MG63 (cell line): ENCODE measurements around the gene PCDHGA4. TPM values are rescaled to one million over a fixed set of nuclear protein-coding genes. Genes with fewer than 3 reads are reported as not detected.
"Not testable (repeated sequence)": the region's sequence is repeated elsewhere in the genome, so short reads cannot be mapped to it uniquely, and the experiment has no call there.

Experiments used
- DNase-seq: peaks from one replicate; pipeline ENCODE4 v3.0.0-alpha.2; 2020
- H3K27me3 ChIP-seq: fragments of 250-450 bp; sonication (Bioruptor Pico); 2 replicates; pipeline ENCODE4 v1.5.1; 2020; ENCODE audit warnings: mild to moderate bottlenecking, moderate library complexity
- H3K36me3 ChIP-seq: fragments of 250-450 bp; sonication (Bioruptor Pico); 2 replicates; pipeline ENCODE4 v1.5.1; 2020; ENCODE audit warnings: mild to moderate bottlenecking, moderate library complexity
- H3K4me3 ChIP-seq: fragments of 250-450 bp; sonication (Bioruptor Pico); 2 replicates; pipeline ENCODE4 v1.5.1; 2020; ENCODE audit warnings: mild to moderate bottlenecking, moderate library complexity
- H3K9me3 ChIP-seq: fragments of 250-450 bp; sonication (Bioruptor Pico); 2 replicates; pipeline ENCODE4 v1.5.1; 2020; ENCODE audit warnings: mild to moderate bottlenecking, moderate library complexity
- total RNA-seq: library from RNA; depleted of rRNA; stranded (reverse); fragments of >200 nt; shearing (Covaris generic); gene quantifications from 2 replicates; pipeline ENCODE4 v1.2.3, GENCODE V29; 2014; ENCODE audit warnings: low replicate concordance; rRNA removed

The PCDHGA4 gene
- total RNA-seq, result 0.23 and 0.44 TPM in 2 replicates

DNA sequence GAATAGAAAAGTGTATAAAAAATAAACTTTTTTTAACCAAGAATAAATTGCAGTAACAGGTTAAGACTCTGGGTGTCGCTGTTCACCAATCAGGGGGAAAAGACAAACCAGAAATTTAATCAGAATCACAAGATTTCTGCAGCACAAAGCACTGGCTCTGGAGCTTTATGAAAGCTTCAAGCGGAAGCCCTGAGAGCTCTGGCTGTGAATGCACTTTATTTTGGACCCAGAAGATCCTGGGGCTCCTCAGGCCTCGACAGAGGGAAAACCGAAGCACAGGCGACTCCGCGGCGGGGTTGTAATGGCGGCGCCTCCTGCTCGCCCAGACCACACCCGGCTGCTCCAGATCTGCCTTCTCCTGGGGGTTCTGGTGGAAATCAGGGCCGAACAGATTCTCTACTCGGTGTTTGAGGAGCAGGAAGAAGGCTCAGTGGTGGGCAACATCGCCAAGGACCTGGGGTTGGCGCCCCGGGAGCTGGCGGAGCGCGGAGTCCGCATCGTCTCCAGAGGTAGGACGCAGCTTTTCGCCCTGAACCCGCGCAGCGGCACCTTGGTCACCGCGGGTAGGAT lies at the start of gene PCDHGA4:
TSS of gene PCDHGA4 (plus strand) at position 122 of the 570 bp plus-strand sequence. CDS start at position 209, 87 bp downstream.
- no peak within 1 kb of the TSS for H3K4me3 ChIP-seq
- no peaks in the 10 kb centered on the region for H3K27me3 ChIP-seq
- H3K36me3 ChIP-seq, result no peaks in the 10 kb centered on the region
- peaks cover 5% of the 10 kb centered on the region; the same call in 1 of the 2 replicates for H3K9me3 ChIP-seq
- DNase-seq, result no peak

DNA sequence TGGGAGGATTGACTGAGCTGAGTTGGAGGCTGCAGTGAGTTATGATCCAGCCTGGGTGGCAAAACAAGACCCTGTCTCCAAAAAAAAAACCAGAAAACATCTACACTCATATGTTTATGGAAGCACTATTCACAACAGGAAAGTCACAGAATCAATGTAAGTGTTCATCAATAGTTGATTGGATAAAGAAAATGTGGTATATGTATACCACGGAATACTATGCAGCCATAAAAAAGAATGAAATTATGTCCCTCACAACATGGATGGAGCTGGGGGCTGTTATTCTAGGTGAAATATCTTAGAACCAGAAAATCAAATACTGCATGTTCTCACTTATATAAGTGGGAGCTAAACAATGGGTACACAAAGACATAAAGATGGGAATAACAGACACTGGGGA lies 48.2 kb upstream of the PCDHGA4 start:
- no peak overlapping the region for H3K4me3 ChIP-seq
- DNase-seq, result no peak
- H3K9me3 ChIP-seq, result peaks cover 4% of the 10 kb centered on the region
- no peaks in the 10 kb centered on the region for H3K36me3 ChIP-seq
- no peaks in the 10 kb centered on the region for H3K27me3 ChIP-seq

DNA sequence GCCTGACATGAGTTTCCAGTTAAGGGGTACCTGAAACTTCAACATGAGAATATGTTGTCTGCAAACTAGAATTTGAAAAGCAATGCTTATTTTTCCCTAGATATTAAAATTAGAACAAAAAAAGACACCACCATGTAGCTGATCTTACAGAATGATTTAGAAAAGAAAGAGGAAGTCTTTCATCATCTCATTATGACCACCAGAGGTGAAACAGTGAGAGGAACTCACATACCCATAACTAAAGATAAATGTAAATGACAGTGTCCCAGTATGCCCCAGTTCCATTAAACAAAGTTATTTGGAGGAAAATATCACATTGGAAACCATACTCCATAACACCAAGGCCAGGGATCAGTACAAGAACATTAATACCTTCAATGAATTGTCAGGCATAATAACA lies 41.1 kb upstream of the PCDHGA4 start:
- no peak overlapping the region for H3K4me3 ChIP-seq
- no peaks in the 10 kb centered on the region for H3K27me3 ChIP-seq
- H3K36me3 ChIP-seq, result peaks cover 39% of the 10 kb centered on the region
- peaks cover 23% of the 10 kb centered on the region for H3K9me3 ChIP-seq
- DNase-seq, result no peak

DNA sequence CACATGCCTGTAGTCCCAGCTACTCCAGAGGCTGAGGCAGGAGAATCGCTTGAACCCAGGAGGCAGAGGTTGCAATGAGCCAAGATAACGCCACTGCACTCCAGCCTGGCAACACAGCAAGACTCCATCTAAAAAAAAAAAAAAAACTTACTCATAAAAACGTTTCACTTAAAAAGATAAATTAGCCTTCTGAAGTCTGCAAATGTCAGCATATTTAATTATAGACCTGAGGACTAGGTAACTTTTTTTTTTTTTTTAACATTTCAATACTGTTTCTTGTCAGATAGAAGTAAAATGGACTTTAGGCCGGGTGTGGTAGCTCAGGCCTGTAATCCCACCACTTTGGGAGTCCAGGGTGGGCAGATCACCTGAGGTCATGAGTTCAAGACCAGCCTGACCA lies 37.9 kb upstream of the PCDHGA4 start:
- DNase-seq, H3K4me3 ChIP-seq, H3K27me3 ChIP-seq: not testable (repeated sequence)
- peaks cover 49% of the 10 kb centered on the region for H3K9me3 ChIP-seq
- H3K36me3 ChIP-seq, result peaks cover 55% of the 10 kb centered on the region

DNA sequence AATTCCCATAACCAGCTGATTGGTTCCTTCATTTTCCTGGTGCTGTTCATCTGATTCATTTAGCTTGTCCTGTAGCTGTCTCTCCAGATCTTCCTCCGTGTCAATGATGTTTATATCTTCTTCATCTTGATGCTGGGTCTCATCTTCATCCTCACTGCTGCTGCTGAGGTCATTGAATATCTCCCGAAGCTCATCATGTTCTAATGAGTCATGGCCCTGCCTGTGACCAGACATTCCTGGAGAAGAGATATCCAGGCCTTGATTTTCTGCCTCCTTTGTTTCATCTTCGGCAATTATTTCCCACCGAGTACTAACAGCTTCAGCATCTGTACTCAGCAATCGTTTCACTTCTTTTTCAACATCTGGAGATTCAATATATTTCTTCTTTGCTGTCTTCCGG lies 35.6 kb upstream of the PCDHGA4 start:
- Histone ChIP-seq H3K4me3 (peak overlapping the region; percentile 93), H3K36me3 (peaks cover 54% of the 10 kb centered on the region), H3K27me3 (no peaks in the 10 kb centered on the region), H3K9me3 (peaks cover 49% of the 10 kb centered on the region)
- no peak for DNase-seq

GRCh38 chr5:141319699-141320098 lies 35.1 kb upstream of the PCDHGA4 start:
- DNase-seq, result no peak
- peaks cover 52% of the 10 kb centered on the region for H3K36me3 ChIP-seq
- H3K4me3 ChIP-seq, result peak overlapping the region; percentile 93
- peaks cover 45% of the 10 kb centered on the region for H3K9me3 ChIP-seq
- H3K27me3 ChIP-seq, result no peaks in the 10 kb centered on the region

GRCh38 chr5:141320225-141321169 lies 34.3 kb upstream of the PCDHGA4 start, which contains the start of gene TAF7:
Gene TAF7, minus strand, starts transcription at chr5:141320784. Its CDS starts 740 bp downstream, at chr5:141320044.
- Histone ChIP-seq H3K36me3 (peaks cover 48% of the 10 kb centered on the region), H3K9me3 (peaks cover 45% of the 10 kb centered on the region), H3K4me3 (peak within 1 kb of the TSS; percentile 93), H3K27me3 (no peaks in the 10 kb centered on the region)
- peak; percentile 93 for DNase-seq

- H3K27me3 ChIP-seq, result no peaks in the 10 kb centered on the region
- H3K4me3 ChIP-seq, result no peak overlapping the region
- H3K9me3 ChIP-seq, result peaks cover 39% of the 10 kb centered on the region
- H3K36me3 ChIP-seq, result peaks cover 31% of the 10 kb centered on the region
- no peak for DNase-seq
These were observed 32.6 kb upstream of the PCDHGA4 start for GRCh38 chr5:141322261-141322660.

DNA sequence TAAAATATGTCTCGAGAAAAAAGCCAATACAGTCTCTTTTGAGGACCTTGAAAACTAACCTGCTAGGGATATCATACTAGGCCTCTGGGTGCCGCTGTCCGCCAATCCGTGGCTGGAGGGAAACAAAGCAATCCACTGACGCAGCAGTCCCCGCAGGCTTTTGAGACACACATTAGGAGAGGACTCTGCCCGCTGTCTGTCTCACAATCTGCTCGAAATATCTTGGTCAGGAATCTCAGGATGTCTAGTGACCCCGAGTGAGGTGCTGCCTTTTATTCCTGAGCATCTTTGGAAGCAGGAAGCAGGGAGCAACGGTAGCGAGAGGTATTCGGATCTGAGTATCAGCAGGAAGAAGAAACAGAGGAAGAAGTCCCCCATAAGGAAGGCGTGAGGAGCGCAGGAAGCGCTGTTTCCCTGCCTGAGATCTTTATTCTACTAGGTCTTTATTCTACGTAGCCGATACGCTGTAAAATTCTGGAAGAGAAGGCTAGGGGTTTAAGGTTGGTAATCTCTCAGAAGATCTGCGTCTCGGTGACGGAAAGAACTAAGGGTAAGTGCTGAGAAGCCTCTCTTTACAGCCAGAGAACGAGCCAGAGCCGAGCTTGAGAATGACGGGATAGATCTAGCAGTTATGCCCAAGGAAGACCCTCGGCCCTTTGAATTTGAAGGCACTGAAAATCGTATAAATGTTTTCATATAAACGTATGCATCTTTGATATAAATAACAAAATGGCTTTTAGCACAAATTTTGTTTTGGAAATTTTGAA lies 28.6 kb upstream of the PCDHGA4 start:
- Histone ChIP-seq H3K27me3 (no peaks in the 10 kb centered on the region), H3K4me3 (no peak overlapping the region), H3K9me3 (peaks cover 7% of the 10 kb centered on the region), H3K36me3 (no peaks in the 10 kb centered on the region)
- no peak for DNase-seq

DNA sequence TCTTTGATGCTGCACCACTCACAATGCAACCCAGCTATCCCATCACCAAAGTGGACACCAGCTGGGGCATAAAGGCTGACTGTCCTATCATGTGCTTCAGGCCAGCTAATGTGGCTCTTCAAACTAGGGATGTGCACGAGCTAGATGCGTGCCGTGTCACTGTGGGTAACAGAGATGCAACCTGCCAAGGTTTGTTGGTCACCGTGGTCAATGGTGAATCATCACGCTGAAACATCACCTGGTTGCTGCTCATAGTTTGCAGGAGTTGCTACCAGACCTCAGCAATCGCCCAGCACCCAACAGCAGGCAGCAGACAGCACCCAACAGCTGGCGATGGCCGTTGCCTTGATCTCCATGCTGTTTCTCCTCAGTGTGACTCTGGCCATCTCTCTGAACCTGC lies 26.6 kb upstream of the PCDHGA4 start:
- Histone ChIP-seq H3K36me3 (no peaks in the 10 kb centered on the region), H3K4me3 (no peak overlapping the region), H3K27me3 (no peaks in the 10 kb centered on the region), H3K9me3 (peaks cover 2% of the 10 kb centered on the region; the same call in 1 of the 2 replicates)
- DNase-seq, result no peak

DNA sequence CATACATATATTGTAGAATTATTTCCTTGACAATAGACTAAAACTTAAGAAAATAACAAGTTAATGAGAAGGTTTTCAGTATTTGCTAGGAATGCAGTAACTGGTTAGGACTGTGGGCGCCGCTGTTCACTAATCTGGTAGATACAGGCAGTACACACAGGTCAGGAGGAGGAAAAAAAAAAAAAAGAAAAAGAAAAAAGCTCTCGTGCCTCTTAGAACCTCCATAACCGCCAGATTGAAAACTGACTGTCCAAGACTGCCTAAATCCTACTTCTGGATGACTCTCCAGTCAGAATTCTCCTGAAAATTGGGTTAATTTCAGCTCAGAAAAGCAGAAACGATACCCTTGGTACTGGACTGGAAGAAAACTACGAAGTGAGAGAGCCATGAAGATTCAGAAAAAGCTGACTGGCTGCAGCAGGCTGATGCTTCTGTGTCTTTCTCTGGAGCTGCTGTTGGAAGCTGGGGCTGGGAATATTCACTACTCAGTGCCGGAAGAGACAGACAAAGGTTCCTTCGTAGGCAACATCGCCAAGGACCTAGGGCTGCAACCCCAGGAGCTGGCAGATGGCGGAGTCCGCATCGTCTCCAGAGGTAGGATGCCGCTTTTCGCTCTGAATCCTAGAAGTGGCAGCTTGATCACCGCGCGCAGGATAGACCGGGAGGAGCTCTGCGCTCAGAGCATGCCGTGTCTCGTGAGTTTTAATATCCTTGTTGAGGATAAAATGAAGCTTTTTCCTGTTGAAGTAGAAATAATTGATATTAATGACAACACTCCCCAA lies 24.3 kb upstream of the PCDHGA4 start, which contains the start of gene PCDHGA1:
TSS of gene PCDHGA1 (plus strand) at position 216 of the 782 bp plus-strand sequence.
- no peaks in the 10 kb centered on the region for H3K27me3 ChIP-seq
- H3K4me3 ChIP-seq, result peak within 1 kb of the TSS; percentile 37
- DNase-seq, result peak; percentile 62
- H3K9me3 ChIP-seq, result peaks cover 2% of the 10 kb centered on the region; the same call in 1 of the 2 replicates
- no peaks in the 10 kb centered on the region for H3K36me3 ChIP-seq

GRCh38 chr5:141332571-141332970 lies 22.2 kb upstream of the PCDHGA4 start:
- H3K36me3 ChIP-seq, H3K9me3 ChIP-seq, DNase-seq, H3K4me3 ChIP-seq, H3K27me3 ChIP-seq: not testable (repeated sequence)

DNA sequence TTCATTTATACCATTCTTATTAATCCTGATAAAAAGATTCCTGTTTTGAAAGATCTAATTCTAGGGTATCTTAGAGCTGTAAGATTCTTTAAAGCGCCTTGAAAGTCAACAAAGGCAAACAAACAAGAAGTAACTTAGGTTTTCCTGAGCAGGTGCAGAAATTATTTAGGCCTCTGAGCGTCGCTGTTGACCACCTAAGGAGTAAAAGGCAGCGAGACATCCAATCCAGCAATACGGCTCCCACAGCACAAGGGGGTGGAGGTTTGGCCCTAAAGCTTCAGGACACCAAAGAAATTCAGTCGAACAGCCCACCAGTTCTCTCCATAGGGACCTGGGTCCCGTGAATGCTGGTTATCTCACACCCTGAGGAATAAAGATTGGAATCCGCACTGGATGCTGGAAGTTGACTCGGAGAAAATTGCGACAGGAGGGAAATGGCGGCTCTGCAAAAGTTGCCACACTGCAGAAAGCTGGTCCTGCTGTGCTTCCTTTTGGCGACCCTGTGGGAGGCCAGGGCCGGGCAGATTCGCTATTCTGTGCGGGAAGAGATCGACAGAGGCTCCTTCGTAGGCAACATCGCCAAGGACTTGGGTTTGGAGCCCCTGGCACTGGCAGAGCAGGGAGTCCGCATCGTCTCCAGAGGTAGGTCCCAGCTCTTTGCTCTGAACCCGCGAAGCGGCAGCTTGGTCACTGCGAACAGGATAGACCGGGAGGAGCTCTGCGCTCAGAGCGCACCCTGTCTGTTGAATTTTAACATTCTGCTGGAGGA lies 16.1 kb upstream of the PCDHGA4 start, which contains the start of gene PCDHGA2:
TSS of gene PCDHGA2 (plus strand) at position 223 of the 769 bp plus-strand sequence.
- Histone ChIP-seq H3K27me3 (no peaks in the 10 kb centered on the region), H3K4me3 (no peak within 1 kb of the TSS), H3K36me3 (no peaks in the 10 kb centered on the region), H3K9me3 (no peaks in the 10 kb centered on the region; the same call in none of the 2 replicates)
- DNase-seq, result no peak

DNA sequence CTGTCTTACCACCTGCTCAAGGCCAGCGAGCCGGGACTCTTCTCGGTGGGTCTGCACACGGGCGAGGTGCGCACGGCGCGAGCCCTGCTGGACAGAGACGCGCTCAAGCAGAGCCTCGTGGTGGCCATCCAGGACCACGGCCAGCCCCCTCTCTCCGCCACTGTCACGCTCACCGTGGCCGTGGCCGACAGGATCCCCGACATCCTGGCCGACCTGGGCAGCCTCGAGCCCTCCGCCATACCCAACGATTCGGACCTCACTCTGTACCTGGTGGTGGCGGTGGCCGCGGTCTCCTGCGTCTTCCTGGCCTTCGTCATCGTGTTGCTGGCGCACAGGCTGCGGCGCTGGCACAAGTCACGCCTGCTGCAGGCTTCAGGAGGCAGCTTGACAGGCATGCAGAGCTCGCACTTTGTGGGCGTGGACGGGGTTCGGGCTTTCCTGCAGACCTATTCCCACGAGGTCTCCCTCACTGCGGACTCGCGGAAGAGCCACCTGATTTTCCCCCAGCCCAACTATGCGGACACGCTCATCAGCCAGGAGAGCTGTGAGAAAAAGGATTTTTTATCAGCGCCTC lies 14.0 kb upstream of the PCDHGA4 start:
- H3K27me3 ChIP-seq, H3K4me3 ChIP-seq, H3K9me3 ChIP-seq, H3K36me3 ChIP-seq, DNase-seq: not testable (repeated sequence)

GRCh38 chr5:141342773-141343172 lies 12.0 kb upstream of the PCDHGA4 start:
- H3K36me3 ChIP-seq, result no peaks in the 10 kb centered on the region
- no peak overlapping the region for H3K4me3 ChIP-seq
- H3K27me3 ChIP-seq, result no peaks in the 10 kb centered on the region
- DNase-seq, result no peak
- peaks cover 2% of the 10 kb centered on the region for H3K9me3 ChIP-seq
